HEK293T (cell line): ENCODE measurements around the gene ACAT2.

Source experiments
- CTCF ChIA-PET: fragments of 350-600 bp; formaldehyde crosslinking; extraction: SDS; loops from one replicate; lab custom pipeline; 2021; ENCODE audit warnings: antibody characterized with exemption, inconsistent platforms; lab: Yijun Ruan, JAX
- POLR2A ChIA-PET: fragments of 350-600 bp; formaldehyde crosslinking; extraction: SDS; loops from one replicate; lab custom pipeline; 2020; ENCODE audit warnings: antibody characterized with exemption, inconsistent platforms; lab: Yijun Ruan, JAX
- DNase-seq: peaks from one replicate; pipeline ENCODE4 v3.0.0; 2012; ENCODE audit warnings: mixed read lengths; ENCODE audit errors: extremely low spot score
- ARNT ChIP-seq: fragments of 450-650 bp; IDR thresholded peaks from 2 replicates; pipeline ENCODE4 v1.6.1; 2017; ENCODE audit warnings: mild to moderate bottlenecking
- BHLHE40 ChIP-seq: fragments of 450-650 bp; IDR thresholded peaks from 2 replicates; pipeline ENCODE4 v1.6.1; 2016; ENCODE audit warnings: mild to moderate bottlenecking, moderate library complexity, borderline replicate concordance
- CTBP1 ChIP-seq: fragments of 450-650 bp; IDR thresholded peaks from 2 replicates; pipeline ENCODE4 v1.6.1; 2016; ENCODE audit warnings: borderline replicate concordance
- ELF4 ChIP-seq: fragments of 450-650 bp; IDR thresholded peaks from 2 replicates; pipeline ENCODE4 v1.6.1; 2017; ENCODE audit warnings: antibody characterized with exemption
- FOXA1 ChIP-seq: fragments of 450-650 bp; IDR thresholded peaks from 2 replicates; pipeline ENCODE4 v1.6.1; 2016; ENCODE audit warnings: mild to moderate bottlenecking
- FOXK2 ChIP-seq: fragments of 450-650 bp; IDR thresholded peaks from 2 replicates; pipeline ENCODE4 v1.6.1; 2016; ENCODE audit warnings: mild to moderate bottlenecking
- FOXM1 ChIP-seq: fragments of 450-650 bp; IDR thresholded peaks from 2 replicates; pipeline ENCODE4 v1.6.1; 2017; ENCODE audit warnings: mild to moderate bottlenecking, borderline replicate concordance
- HDGF ChIP-seq: fragments of 450-650 bp; IDR thresholded peaks from 2 replicates; pipeline ENCODE4 v1.6.1; 2017; ENCODE audit warnings: antibody characterized with exemption, borderline replicate concordance
- L3MBTL2 ChIP-seq: fragments of 450-650 bp; conservative IDR thresholded peaks from 2 replicates; pipeline ENCODE4 v1.6.1; 2016; ENCODE audit warnings: mild to moderate bottlenecking
- LEF1 ChIP-seq: fragments of 450-650 bp; IDR thresholded peaks from 2 replicates; pipeline ENCODE4 v1.6.1; 2017; ENCODE audit warnings: mild to moderate bottlenecking, borderline replicate concordance
- NFRKB ChIP-seq: fragments of 450-650 bp; IDR thresholded peaks from 2 replicates; pipeline ENCODE4 v1.6.1; 2016; ENCODE audit warnings: mild to moderate bottlenecking, moderate library complexity
- SP1 ChIP-seq: fragments of 450-650 bp; IDR thresholded peaks from 2 replicates; pipeline ENCODE4 v1.6.1; 2017
- SUZ12 ChIP-seq: fragments of 450-650 bp; IDR thresholded peaks from 2 replicates; pipeline ENCODE4 v1.6.1; 2016; ENCODE audit warnings: mild to moderate bottlenecking
- TARDBP ChIP-seq: fragments of 450-650 bp; IDR thresholded peaks from 2 replicates; pipeline ENCODE4 v1.6.1; 2016
- ZNF384 ChIP-seq: fragments of 450-650 bp; IDR thresholded peaks from 2 replicates; pipeline ENCODE4 v1.6.1; 2016
- TF ChIP-seq, protein P1 (sequence below): fragments of 450-650 bp; IDR thresholded peaks from 2 replicates; pipeline ENCODE4 v1.6.1; 2016

Gene ACAT2

DNA sequence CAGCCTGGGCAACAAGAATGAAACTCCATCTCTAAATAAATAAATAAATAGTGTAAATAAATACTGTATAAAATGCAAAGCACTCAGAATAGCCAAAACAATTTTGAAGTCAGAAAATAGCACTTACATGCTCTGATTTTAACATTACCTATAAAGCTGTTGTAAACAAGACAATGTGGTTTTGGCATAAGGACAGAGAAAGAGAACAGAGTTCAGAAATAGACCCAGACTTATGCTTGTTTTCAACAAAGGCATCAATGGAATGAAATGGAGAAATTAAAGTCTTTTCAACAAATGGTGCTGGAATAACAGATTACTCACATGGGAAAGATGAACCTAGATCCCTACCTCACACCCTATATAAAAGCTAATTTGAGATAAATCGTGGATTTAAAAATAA, 10.4 kb downstream of the ACAT2 start:
- ChIA-PET CTCF (no interaction called here), POLR2A (interaction anchor here (1.1 to 1.5 kb wide), 2 partner anchors 10 to 17 kb away, joined by 3 read pairs; partner anchors contain the start of genes ACAT2 and TCP1)
- no peak for DNase-seq
- no peak for TF ChIP-seq ZNF384
- no peak for TF ChIP-seq FOXK2
- no peak for TF ChIP-seq HDGF
- no peak for TF ChIP-seq FOXA1
- TF ChIP-seq ELF4, result no peak
- TF ChIP-seq L3MBTL2, result no peak
- TF ChIP-seq CTBP1, result no peak

DNA sequence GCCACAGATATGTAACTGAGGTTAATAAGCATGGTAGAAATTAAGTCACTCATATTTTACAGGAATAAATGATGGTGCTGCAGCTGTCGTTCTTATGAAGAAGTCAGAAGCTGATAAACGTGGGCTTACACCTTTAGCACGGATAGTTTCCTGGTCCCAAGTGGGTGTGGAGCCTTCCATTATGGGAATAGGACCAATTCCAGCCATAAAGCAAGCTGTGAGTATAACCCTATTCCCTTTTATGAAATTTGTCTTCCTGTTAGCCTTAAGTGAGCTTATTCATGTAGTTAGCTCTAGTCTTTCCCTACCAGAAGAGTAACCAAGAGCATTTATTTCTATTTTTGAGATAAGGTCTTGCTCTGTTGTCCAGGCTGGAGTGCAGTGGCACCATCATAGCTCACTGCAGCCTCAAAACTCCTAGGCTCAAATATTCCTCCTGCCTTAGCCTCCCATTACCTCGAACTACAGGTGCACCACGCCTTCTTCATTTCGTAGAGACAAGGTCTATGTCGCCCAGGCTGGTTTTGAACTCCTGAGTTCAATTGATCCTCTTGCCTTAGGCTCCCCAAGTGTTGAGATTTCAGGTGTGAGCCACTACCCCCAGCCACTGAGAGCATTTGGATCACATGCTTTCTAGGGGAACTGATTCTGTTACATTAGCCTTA, 15.5 kb downstream of the ACAT2 start:
- ChIA-PET POLR2A (interaction anchor here (0.7 to 1.2 kb wide), 3 partner anchors 11 to 15 kb away, joined by 3 to 8 read pairs (median 5); partner anchors contain the start of genes ACAT2, MRPL18 and TCP1), CTCF (no interaction called here)
- DNase-seq, result no peak
- TF ChIP-seq NFRKB, result no peak
- TF ChIP-seq FOXA1, result no peak
- TF ChIP-seq L3MBTL2, result no peak
- TF ChIP-seq ZNF384, result no peak
- TF ChIP-seq SP1, result no peak
- TF ChIP-seq LEF1, result no peak
- no peak for TF ChIP-seq FOXM1
- TF ChIP-seq SUZ12, result no peak
- no peak for TF ChIP-seq ELF4
- TF ChIP-seq HDGF, result no peak
- TF ChIP-seq CTBP1, result no peak
- no peak for TF ChIP-seq TARDBP
- TF ChIP-seq ARNT, result no peak

DNA sequence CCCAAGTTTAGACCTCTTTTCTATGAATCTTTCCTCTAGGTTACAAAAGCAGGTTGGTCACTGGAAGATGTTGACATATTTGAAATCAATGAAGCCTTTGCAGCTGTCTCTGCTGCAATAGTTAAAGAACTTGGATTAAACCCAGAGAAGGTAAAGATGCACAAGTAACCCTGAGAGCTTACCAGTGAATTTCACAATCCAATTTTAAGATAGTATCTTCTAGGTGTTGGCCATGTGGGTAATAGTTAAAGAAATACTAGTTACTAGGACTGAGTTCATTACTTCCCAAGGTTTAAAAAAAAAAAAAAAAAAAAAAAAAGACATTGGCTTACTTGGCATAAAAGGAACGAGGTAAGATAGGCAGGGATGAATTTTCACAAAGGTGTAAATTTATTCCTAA, 16.3 kb downstream of the ACAT2 start:
- TF ChIP-seq CTBP1 (no peak), FOXA1 (no peak), HDGF (no peak), SUZ12 (no peak), FOXM1 (no peak), BHLHE40 (no peak)
- ChIA-PET POLR2A (interaction anchor here (0.7 to 1.5 kb wide), 3 partner anchors 11 to 12 kb away, joined by 5 to 9 read pairs (median 8); partner anchors contain the start of genes MRPL18 and TCP1), CTCF (no interaction called here)
- no peak for DNase-seq

DNA sequence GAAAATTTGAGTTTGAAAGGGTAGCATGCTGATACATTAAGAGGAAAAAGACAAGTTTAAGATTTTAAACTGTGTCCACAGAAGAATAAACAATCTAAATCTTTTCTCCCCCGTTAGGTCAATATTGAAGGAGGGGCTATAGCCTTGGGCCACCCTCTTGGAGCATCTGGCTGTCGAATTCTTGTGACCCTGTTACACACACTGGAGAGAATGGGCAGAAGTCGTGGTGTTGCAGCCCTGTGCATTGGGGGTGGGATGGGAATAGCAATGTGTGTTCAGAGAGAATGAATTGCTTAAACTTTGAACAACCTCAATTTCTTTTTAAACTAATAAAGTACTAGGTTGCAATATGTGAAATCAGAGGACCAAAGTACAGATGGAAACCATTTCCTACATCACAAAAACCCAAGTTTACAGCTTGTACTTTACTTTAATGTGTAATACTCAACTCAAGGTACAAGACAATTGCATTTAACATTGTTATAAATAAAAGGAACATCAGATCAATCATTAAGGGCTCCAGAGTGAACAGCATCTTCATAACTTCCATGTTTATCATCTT, 16.8 kb downstream of the ACAT2 start:
- TF ChIP-seq CTBP1 (no peak), LEF1 (no peak), ZNF384 (no peak), NFRKB (no peak)
- TF ChIP-seq, protein P1, sequence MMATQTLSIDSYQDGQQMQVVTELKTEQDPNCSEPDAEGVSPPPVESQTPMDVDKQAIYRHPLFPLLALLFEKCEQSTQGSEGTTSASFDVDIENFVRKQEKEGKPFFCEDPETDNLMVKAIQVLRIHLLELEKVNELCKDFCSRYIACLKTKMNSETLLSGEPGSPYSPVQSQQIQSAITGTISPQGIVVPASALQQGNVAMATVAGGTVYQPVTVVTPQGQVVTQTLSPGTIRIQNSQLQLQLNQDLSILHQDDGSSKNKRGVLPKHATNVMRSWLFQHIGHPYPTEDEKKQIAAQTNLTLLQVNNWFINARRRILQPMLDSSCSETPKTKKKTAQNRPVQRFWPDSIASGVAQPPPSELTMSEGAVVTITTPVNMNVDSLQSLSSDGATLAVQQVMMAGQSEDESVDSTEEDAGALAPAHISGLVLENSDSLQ, result no peak
- POLR2A ChIA-PET, result interaction anchor here (1.1 to 1.5 kb wide), 2 partner anchors 11 to 17 kb away, joined by 3 to 9 read pairs; partner anchors contain the start of genes ACAT2, MRPL18 and TCP1
- no peak for DNase-seq
- CTCF ChIA-PET, result no interaction called here

DNA sequence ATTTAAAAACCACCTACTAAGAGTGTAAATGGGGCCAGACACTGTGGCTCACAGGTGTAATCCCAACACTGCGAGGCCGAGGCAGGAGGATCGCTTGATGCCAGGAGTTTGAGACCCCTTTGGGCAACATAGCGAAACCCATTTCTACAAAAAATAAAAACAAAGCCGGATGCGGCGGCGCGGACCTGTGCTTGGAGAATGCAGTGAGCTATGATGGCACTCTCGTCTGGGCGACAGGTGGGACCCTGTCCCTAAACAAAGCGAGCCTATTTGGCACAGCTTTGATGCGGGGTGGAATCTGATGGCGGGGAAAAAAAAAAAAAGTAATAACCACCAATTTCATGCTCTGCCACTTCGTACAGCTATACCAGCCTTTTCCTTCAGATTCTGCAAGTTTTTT, 26.4 kb downstream of the ACAT2 start:
- DNase-seq, result no peak
- TF ChIP-seq HDGF, result no peak
- TF ChIP-seq ELF4, result no peak
- TF ChIP-seq BHLHE40, result no peak
- no peak for TF ChIP-seq L3MBTL2
- no peak for TF ChIP-seq FOXM1
- no peak for TF ChIP-seq NFRKB
- TF ChIP-seq SP1, result no peak
- TF ChIP-seq, protein P1, result no peak
- no peak for TF ChIP-seq FOXK2
- no peak for TF ChIP-seq FOXA1
- TF ChIP-seq TARDBP, result no peak
- no peak for TF ChIP-seq ZNF384
- POLR2A ChIA-PET, result interaction anchor here (1.0 to 5.2 kb wide), 9 partner anchors 14 to 94 kb away, joined by 3 to 97 read pairs (median 3); partner anchors contain the start of genes ACAT2 and WTAP
- CTCF ChIA-PET, result interaction anchor here (0.6 kb wide), 1 partner anchor 638 kb away, joined by 4 read pairs; no protein-coding TSS in a partner anchor

DNA sequence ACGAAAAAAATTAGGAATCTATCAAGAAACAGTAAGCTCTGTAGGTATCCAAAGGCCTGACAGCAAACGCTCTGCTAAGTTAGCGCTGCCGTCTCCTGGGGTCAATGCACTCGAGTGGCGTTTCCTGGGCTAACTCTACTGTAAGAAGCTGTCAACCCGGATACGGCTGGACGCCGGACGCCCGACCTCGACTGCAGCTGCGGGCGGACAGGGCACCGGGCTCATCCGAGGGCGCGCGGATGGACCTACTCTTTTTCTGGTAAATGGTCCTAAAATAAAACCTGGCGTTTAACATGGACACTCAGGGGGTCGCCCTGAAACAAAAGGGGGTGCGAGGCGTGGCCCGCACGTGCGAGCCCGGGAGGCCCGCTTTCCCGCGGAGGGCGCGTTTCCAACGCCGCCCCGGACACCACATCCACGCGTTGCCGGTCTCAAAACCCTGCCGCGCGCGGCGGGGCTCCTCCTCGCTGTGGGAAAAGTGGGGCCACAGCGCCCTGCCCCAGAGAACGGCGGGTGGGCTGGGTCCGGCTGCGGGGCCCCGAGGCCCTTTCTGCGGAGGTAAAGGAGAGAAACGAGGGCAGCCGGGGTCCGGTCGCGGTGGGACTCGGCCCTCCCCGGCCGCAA, 27.0 kb downstream of the ACAT2 start:
- no peak for TF ChIP-seq FOXM1
- no peak for TF ChIP-seq L3MBTL2
- TF ChIP-seq FOXA1, result no peak
- TF ChIP-seq, protein P1, result no peak
- no peak for TF ChIP-seq SUZ12
- TF ChIP-seq ELF4, result no peak
- TF ChIP-seq ZNF384, result no peak
- TF ChIP-seq FOXK2, result no peak
- no peak for TF ChIP-seq TARDBP
- no peak for TF ChIP-seq HDGF
- TF ChIP-seq BHLHE40, result no peak
- TF ChIP-seq LEF1, result no peak
- no peak for TF ChIP-seq CTBP1
- DNase-seq, result peak; percentile 38
- POLR2A ChIA-PET, result interaction anchor here (0.6 to 5.2 kb wide), 15 partner anchors 10 to 789 kb away, joined by 3 to 97 read pairs (median 5); partner anchors contain the start of genes ACAT2, RSPH3 and WTAP
- CTCF ChIA-PET, result no interaction called here
